ENCODE results near the gene ADAMTSL3.

DNA sequence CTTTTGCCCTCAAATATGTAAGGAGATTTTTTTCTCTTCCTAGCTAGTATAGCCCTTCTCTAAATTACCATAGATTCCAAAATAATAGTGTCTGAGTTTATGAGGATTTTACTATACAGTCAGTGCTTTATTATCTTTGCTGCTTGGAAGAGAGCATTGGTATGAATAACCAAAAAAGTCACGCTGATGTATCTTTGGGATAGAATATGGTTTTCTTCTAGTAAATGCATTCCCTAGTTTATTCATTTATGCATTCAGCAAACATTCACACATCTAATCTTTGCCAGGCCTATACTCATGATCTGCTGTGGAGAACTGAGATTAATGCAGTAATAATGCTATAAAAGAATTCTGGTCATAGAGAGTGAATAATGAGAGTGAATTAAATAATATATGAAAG is 356.3 kb downstream of the ADAMTSL3 start:
- no peak for TF ChIP-seq POLR2AphosphoS5 (IDR thresholded peaks at IDR 0.05)
- no peak for TF ChIP-seq POLR2A (IDR thresholded peaks at IDR 0.05)
- TF ChIP-seq, protein P1, sequence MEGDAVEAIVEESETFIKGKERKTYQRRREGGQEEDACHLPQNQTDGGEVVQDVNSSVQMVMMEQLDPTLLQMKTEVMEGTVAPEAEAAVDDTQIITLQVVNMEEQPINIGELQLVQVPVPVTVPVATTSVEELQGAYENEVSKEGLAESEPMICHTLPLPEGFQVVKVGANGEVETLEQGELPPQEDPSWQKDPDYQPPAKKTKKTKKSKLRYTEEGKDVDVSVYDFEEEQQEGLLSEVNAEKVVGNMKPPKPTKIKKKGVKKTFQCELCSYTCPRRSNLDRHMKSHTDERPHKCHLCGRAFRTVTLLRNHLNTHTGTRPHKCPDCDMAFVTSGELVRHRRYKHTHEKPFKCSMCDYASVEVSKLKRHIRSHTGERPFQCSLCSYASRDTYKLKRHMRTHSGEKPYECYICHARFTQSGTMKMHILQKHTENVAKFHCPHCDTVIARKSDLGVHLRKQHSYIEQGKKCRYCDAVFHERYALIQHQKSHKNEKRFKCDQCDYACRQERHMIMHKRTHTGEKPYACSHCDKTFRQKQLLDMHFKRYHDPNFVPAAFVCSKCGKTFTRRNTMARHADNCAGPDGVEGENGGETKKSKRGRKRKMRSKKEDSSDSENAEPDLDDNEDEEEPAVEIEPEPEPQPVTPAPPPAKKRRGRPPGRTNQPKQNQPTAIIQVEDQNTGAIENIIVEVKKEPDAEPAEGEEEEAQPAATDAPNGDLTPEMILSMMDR (IDR thresholded peaks at IDR 0.05): no peak

Measured in suprapubic skin (tissue), 4 donors.